Body of pancreas (tissue), 4 donors: ENCODE measurements around the gene FKBP1A. TPM values are rescaled to one million over a fixed set of nuclear protein-coding genes. Genes with fewer than 3 reads are reported as not detected.

Experiments
- ATAC-seq: fragments of 150-250 bp; one replicate; pipeline ENCODE4 v1.9.1; 2016
- DNase-seq, 4 donors: peaks; one replicate each; pipeline ENCODE4 v3.0.0-alpha.2; 2019
- H3K27ac ChIP-seq, 4 donors: fragments of 200-600 bp; sonication (generic); 1 replicate in 3 of 4; 2 replicates in 1 of 4; pipeline versions ENCODE4 v1.5.1 to v1.6.1; 2016 to 2019; ENCODE audit warnings: mild to moderate bottlenecking in 1 of 4, mixed read lengths in 1 of 4, moderate library complexity in 1 of 4
- H3K27me3 ChIP-seq, 2 donors: fragments of 200-600 bp; sonication (generic); one replicate each; pipeline ENCODE4 v1.6.0; 2016; ENCODE audit warnings: mild to moderate bottlenecking in 1 of 2
- H3K36me3 ChIP-seq, 2 donors: fragments of 200-600 bp; sonication (generic); replicated peaks in 1 of 2; 2 replicates each; pipeline ENCODE4 v1.5.1; 2016; ENCODE audit warnings: low read depth in 2 of 2; ENCODE audit not compliant: insufficient read depth in 1 of 2
- H3K4me1 ChIP-seq: fragments of 200-600 bp; sonication (generic); one replicate; pipeline ENCODE4 v1.6.0; 2016
- H3K4me3 ChIP-seq, 2 donors: fragments of 200-600 bp; sonication (generic); 1 replicate in 1 of 2; 2 replicates in 1 of 2; pipeline ENCODE4 v1.5.1; 2016 to 2019
- H3K9me3 ChIP-seq, 3 donors: fragments of 200-600 bp; sonication (generic); 1 replicate in 2 of 3; 2 replicates in 1 of 3; pipeline ENCODE4 v1.5.1; 2016
- POLR2A ChIP-seq, 3 donors: fragments of 450-650 bp; IDR thresholded peaks; one replicate each; pipeline ENCODE4 v1.6.1; 2016; ENCODE audit warnings: antibody characterized with exemption in 3 of 3, mild to moderate bottlenecking in 2 of 3
- WGBS, 2 donors: methylation state at CpG; one replicate each; pipeline ENCODE4 v1.1.5; 2017; 5-methylcytosine and 5-hydroxymethylcytosine counted together
- intact Hi-C: fragments of 100-400 bp; cut with DNase I; formaldehyde crosslinking; loops from one replicate; pipeline ENCODE4 v1.15.1; 2023
- total RNA-seq, 2 donors: library from RNA; depleted of rRNA; stranded (reverse); fragments of >200 nt; gene quantifications; one replicate each; pipeline ENCODE4 v1.1.0, GENCODE V29; 2016
- TF ChIP-seq, protein P1 (sequence below), 7 experiments: fragments of 450-650 bp in 4 of 7; fragments of 200-600 bp in 3 of 7; sonication (generic) in 3 of 7; IDR thresholded peaks; one replicate each; pipeline ENCODE4 v1.5.1; 2016 to 2019; ENCODE audit warnings: antibody characterized with exemption in 7 of 7

Gene FKBP1A
- total RNA-seq, 2 donors from 2014 or later = 47.5 to 57.7 TPM

DNA sequence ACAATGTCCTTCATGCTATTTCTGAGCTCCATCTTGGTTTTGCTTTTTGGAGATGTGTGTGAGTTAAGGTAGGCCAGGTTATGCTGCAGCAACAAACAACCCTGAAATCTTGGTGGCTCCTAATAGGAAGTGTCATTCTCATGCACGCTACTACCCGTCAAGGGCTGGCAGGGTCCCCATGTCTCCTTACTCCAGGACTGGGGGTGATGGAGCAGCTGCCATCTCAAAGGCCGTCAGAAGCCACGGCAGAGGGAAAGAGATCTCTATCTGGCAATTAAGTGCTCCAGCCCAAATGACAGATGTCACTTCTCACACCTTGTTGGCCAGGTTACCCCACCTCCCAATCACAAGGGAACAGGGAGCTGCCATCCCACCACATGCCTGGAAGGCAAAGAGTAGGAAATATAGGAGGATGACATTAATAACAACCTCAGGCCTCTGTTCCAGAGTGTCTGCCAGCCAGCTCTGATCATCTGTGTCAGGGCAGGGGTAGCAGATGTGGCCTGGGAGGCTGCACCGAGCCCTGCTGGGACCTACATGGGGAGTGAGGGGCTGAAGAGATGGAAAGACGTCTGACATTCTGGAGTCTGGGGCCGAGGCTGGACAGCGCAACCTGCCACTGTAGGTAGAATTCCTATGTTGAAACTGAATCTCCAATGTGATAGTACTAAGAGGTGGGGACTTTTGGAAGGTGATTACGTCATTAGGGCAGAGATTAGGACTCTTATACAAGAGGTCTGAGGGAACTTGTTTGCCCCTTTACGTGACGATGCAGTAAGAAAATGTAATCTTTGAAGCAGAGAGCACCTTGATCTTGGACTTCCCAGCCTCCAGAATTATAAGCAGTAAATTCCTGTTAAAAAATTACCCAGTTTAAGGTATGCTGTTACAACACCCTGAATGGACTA lies 59.1 kb downstream of the FKBP1A start:
- no peak for TF ChIP-seq POLR2A (IDR thresholded peaks at IDR 0.05)
- TF ChIP-seq, protein P1, sequence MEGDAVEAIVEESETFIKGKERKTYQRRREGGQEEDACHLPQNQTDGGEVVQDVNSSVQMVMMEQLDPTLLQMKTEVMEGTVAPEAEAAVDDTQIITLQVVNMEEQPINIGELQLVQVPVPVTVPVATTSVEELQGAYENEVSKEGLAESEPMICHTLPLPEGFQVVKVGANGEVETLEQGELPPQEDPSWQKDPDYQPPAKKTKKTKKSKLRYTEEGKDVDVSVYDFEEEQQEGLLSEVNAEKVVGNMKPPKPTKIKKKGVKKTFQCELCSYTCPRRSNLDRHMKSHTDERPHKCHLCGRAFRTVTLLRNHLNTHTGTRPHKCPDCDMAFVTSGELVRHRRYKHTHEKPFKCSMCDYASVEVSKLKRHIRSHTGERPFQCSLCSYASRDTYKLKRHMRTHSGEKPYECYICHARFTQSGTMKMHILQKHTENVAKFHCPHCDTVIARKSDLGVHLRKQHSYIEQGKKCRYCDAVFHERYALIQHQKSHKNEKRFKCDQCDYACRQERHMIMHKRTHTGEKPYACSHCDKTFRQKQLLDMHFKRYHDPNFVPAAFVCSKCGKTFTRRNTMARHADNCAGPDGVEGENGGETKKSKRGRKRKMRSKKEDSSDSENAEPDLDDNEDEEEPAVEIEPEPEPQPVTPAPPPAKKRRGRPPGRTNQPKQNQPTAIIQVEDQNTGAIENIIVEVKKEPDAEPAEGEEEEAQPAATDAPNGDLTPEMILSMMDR (IDR thresholded peaks at IDR 0.05) = no peak
- H3K27ac ChIP-seq = no peak overlapping the region
- 87 to 88% methylated on average over 9 to 11 of the region's 11 CpGs for WGBS, 2 donors
- no peaks in the 10 kb centered on the region for H3K36me3 ChIP-seq
- ATAC-seq (no peak), DNase-seq (peak in 1 of 4 donors; percentile 2)
- H3K27me3 ChIP-seq = no peaks in the 10 kb centered on the region
- peaks cover 44% of the 10 kb centered on the region for H3K4me1 ChIP-seq
- intact Hi-C loops = no loop called here
- no peak overlapping the region for H3K4me3 ChIP-seq
- no peaks in the 10 kb centered on the region for H3K9me3 ChIP-seq

DNA sequence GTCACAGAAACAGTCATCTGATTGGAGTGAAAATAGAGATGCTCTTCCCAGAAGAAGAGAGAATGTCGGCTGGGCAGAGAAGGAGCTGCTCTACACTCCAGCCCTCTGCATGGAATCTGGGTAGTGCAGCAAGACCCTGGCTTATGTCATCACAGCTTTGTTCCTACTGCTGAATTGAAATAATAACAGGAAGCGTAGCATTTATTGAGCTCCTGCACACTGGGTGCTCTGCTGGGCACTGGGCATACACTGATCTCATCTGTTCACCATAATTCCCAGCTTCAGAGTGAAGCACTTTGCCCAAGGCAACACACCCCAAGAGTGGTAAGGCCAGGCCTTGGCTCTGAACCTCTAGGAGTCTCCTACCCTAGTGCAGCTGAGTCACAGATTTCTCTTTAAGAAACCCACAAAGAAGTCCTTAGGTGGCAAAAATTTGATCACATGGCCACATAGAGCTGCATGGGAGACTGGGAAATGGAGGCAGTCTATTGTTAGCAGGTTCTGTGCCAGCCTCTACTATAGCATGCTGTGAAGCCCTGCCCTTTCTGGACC lies 60.0 kb downstream of the FKBP1A start:
- Histone ChIP-seq H3K9me3 (no peaks in the 10 kb centered on the region), H3K36me3 (no peaks in the 10 kb centered on the region), H3K4me3 (no peak overlapping the region), H3K27ac (no peak overlapping the region), H3K4me1 (peaks cover 52% of the 10 kb centered on the region), H3K27me3 (no peaks in the 10 kb centered on the region)
- DNase-seq (peak in 1 of 4 donors; percentile 6), ATAC-seq (no peak)
- TF ChIP-seq, protein P1 (IDR thresholded peaks at IDR 0.05) = no peak
- no peak for TF ChIP-seq POLR2A (IDR thresholded peaks at IDR 0.05)
- WGBS, 2 donors = 82 to 100% methylated on average over 2 of the region's 2 CpGs
- intact Hi-C loops = no loop called here

GRCh38 chr20:1331801-1332453 lies 60.9 kb downstream of the FKBP1A start:
- 88 to 92% methylated on average over 6 of the region's 6 CpGs for WGBS, 2 donors
- no peak for ATAC-seq
- TF ChIP-seq, protein P1 (IDR thresholded peaks at IDR 0.05) = no peak
- TF ChIP-seq POLR2A (IDR thresholded peaks at IDR 0.05) = no peak
- intact Hi-C loops = no loop called here
- H3K36me3 ChIP-seq = no peaks in the 10 kb centered on the region
- peak in 1 of 4 donors; percentile 10 for DNase-seq
- no peak overlapping the region for H3K27ac ChIP-seq
- no peaks in the 10 kb centered on the region for H3K9me3 ChIP-seq
- H3K4me3 ChIP-seq = no peak overlapping the region
- no peaks in the 10 kb centered on the region for H3K27me3 ChIP-seq
- peaks cover 55% of the 10 kb centered on the region for H3K4me1 ChIP-seq

GRCh38 chr20:1331101-1331500 lies 61.8 kb downstream of the FKBP1A start:
- Histone ChIP-seq H3K9me3 (no peaks in the 10 kb centered on the region), H3K36me3 (no peaks in the 10 kb centered on the region), H3K4me1 (peaks cover 55% of the 10 kb centered on the region), H3K27ac (peak overlapping the region; percentile 5 to 95 (median 87)), H3K27me3 (no peaks in the 10 kb centered on the region), H3K4me3 (no peak overlapping the region)
- TF ChIP-seq, protein P1 (IDR thresholded peaks at IDR 0.05) = no peak
- no peak for TF ChIP-seq POLR2A (IDR thresholded peaks at IDR 0.05)
- WGBS, 2 donors = 94 to 95% methylated on average over 2 of the region's 2 CpGs
- no peak for ATAC-seq
- peak in 1 of 4 donors; percentile 10 for DNase-seq
- intact Hi-C loops = no loop called here
